HEK293 (cell line): ENCODE measurements around the gene RINL.

Experiments
- BCL11A ChIP-seq: fragments of 450-650 bp; formaldehyde crosslinking; IDR thresholded peaks from 2 replicates; pipeline ENCODE4 v1.5.1; 2016; ENCODE audit warnings: low read depth, missing biosample characterization, missing genetic modification characterization
- BCL6B ChIP-seq: fragments of 450-650 bp; formaldehyde crosslinking; IDR thresholded peaks from 2 replicates; pipeline ENCODE4 v1.5.1; 2017; ENCODE audit warnings: missing biosample characterization, missing genetic modification characterization
- EGR2 ChIP-seq: fragments of 450-650 bp; formaldehyde crosslinking; IDR thresholded peaks from 2 replicates; pipeline ENCODE4 v1.5.1; 2016; ENCODE audit warnings: low read depth, missing biosample characterization, missing genetic modification characterization
- KLF8 ChIP-seq: fragments of 450-650 bp; formaldehyde crosslinking; IDR thresholded peaks from 2 replicates; pipeline ENCODE4 v1.5.1; 2016; ENCODE audit warnings: missing biosample characterization, missing genetic modification characterization
- PRDM10 ChIP-seq: fragments of 450-650 bp; formaldehyde crosslinking; IDR thresholded peaks from 2 replicates; pipeline ENCODE4 v1.5.1; 2016; ENCODE audit warnings: missing biosample characterization, missing genetic modification characterization
- PRDM4 ChIP-seq: fragments of 450-650 bp; formaldehyde crosslinking; IDR thresholded peaks from 2 replicates; pipeline ENCODE4 v1.5.1; 2017; ENCODE audit warnings: missing biosample characterization, missing genetic modification characterization
- PRDM6 ChIP-seq: fragments of 450-650 bp; formaldehyde crosslinking; IDR thresholded peaks from 2 replicates; pipeline ENCODE4 v1.5.1; 2017; ENCODE audit warnings: missing biosample characterization, missing genetic modification characterization
- TCF7L2 ChIP-seq: IDR thresholded peaks from 2 replicates; pipeline ENCODE4 v1.6.1; 2011; ENCODE audit warnings: low read depth, mild to moderate bottlenecking, inconsistent platforms, low read length, moderate library complexity, borderline replicate concordance
- ZNF202 ChIP-seq: fragments of 450-650 bp; formaldehyde crosslinking; IDR thresholded peaks from 2 replicates; pipeline ENCODE4 v1.5.1; 2016; ENCODE audit warnings: missing biosample characterization, missing genetic modification characterization, borderline replicate concordance
- ZNF354C ChIP-seq: fragments of 450-650 bp; formaldehyde crosslinking; IDR thresholded peaks from 2 replicates; pipeline ENCODE4 v1.5.1; 2016; ENCODE audit warnings: missing biosample characterization, missing genetic modification characterization, low read depth, borderline replicate concordance
- ZNF473 ChIP-seq: fragments of 450-650 bp; formaldehyde crosslinking; IDR thresholded peaks from 2 replicates; pipeline ENCODE4 v1.5.1; 2017; ENCODE audit warnings: missing biosample characterization, missing genetic modification characterization
- ZNF621 ChIP-seq: fragments of 450-650 bp; formaldehyde crosslinking; IDR thresholded peaks from 2 replicates; pipeline ENCODE4 v1.5.1; 2017; ENCODE audit warnings: missing biosample characterization, missing genetic modification characterization
- ZNF677 ChIP-seq: fragments of 450-650 bp; IDR thresholded peaks from 2 replicates; pipeline ENCODE4 v1.5.0; 2018; ENCODE audit warnings: missing biosample characterization, mild to moderate bottlenecking, missing genetic modification characterization, moderate library complexity
- TF ChIP-seq, protein P1 (sequence below): fragments of 450-650 bp; formaldehyde crosslinking; IDR thresholded peaks from 2 replicates; pipeline ENCODE4 v1.5.1; 2016; ENCODE audit warnings: missing biosample characterization, missing genetic modification characterization
- TF ChIP-seq, protein P2 (sequence below): fragments of 450-650 bp; formaldehyde crosslinking; IDR thresholded peaks from 2 replicates; pipeline ENCODE4 v1.5.1; 2016; ENCODE audit warnings: missing biosample characterization, missing genetic modification characterization, borderline replicate concordance
- TF ChIP-seq, protein P3 (sequence below): fragments of 450-650 bp; IDR thresholded peaks from 2 replicates; pipeline ENCODE4 v1.5.1; 2018; ENCODE audit warnings: missing biosample characterization, mild to moderate bottlenecking, missing genetic modification characterization
- TF ChIP-seq, protein P4 (sequence below): fragments of 450-650 bp; formaldehyde crosslinking; IDR thresholded peaks from 2 replicates; pipeline ENCODE4 v1.5.1; 2017; ENCODE audit warnings: missing biosample characterization, missing genetic modification characterization

Gene RINL

DNA sequence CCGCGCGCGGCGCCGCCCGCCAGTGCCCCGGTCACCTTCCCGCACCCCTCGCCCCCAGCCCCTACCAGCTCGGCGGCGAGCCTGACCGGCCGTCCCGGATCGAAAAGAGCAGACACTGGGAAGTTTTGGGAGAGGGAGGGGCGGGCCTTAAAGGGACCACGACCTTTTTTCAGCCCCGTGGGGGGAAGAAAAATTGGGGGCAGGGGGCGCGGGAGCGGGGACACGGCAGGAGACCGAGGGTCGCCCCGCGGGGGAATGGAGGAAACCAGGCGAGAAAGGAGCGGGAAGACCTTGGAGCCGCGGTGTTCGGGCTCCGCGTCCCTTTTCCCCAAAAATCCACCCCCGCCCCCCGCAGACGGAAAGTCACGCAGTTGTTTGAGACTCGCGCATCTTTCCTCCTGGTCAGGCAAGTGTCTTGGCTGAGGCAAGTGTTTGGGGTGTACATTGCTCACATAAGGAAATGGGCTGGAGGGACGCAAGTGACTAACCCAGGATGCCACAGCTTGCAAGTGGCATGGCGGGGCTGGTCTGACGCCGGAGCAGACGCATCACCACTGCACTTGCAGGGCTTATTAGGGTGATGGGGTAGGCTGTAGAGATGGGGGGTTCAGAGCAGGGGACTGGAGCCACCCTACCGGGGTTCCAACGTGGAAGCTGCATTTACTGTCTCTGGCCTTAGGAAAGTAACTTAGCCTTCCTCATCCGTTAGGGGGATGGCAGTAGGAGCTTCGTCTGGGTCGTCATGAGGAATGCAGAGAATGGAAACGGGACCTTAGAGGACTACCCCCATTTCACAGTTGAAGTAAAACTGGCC lies 25.6 kb downstream of the RINL start (continued):
- TF ChIP-seq PRDM10 (tag by site-specific recombination) (peak; percentile 76), TCF7L2 (no peak), PRDM6 (tag by site-specific recombination) (no peak), BCL11A (tag by site-specific recombination) (no peak), ZNF354C (no peak), PRDM4 (tag by site-specific recombination) (peak; percentile 7; the same call in 1 of the 2 replicates), ZNF677 (tag by site-specific recombination) (no peak), BCL6B (no peak), KLF8 (peak; percentile 45), ZNF621 (tag by site-specific recombination) (no peak), ZNF473 (tag by site-specific recombination) (no peak), EGR2 (tag by site-specific recombination) (no peak), ZNF202 (tag by site-specific recombination) (no peak)
- TF ChIP-seq, protein P1, sequence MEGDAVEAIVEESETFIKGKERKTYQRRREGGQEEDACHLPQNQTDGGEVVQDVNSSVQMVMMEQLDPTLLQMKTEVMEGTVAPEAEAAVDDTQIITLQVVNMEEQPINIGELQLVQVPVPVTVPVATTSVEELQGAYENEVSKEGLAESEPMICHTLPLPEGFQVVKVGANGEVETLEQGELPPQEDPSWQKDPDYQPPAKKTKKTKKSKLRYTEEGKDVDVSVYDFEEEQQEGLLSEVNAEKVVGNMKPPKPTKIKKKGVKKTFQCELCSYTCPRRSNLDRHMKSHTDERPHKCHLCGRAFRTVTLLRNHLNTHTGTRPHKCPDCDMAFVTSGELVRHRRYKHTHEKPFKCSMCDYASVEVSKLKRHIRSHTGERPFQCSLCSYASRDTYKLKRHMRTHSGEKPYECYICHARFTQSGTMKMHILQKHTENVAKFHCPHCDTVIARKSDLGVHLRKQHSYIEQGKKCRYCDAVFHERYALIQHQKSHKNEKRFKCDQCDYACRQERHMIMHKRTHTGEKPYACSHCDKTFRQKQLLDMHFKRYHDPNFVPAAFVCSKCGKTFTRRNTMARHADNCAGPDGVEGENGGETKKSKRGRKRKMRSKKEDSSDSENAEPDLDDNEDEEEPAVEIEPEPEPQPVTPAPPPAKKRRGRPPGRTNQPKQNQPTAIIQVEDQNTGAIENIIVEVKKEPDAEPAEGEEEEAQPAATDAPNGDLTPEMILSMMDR (tag by site-specific recombination), result no peak; the same call in 1 of the 2 replicates
- TF ChIP-seq, protein P2, sequence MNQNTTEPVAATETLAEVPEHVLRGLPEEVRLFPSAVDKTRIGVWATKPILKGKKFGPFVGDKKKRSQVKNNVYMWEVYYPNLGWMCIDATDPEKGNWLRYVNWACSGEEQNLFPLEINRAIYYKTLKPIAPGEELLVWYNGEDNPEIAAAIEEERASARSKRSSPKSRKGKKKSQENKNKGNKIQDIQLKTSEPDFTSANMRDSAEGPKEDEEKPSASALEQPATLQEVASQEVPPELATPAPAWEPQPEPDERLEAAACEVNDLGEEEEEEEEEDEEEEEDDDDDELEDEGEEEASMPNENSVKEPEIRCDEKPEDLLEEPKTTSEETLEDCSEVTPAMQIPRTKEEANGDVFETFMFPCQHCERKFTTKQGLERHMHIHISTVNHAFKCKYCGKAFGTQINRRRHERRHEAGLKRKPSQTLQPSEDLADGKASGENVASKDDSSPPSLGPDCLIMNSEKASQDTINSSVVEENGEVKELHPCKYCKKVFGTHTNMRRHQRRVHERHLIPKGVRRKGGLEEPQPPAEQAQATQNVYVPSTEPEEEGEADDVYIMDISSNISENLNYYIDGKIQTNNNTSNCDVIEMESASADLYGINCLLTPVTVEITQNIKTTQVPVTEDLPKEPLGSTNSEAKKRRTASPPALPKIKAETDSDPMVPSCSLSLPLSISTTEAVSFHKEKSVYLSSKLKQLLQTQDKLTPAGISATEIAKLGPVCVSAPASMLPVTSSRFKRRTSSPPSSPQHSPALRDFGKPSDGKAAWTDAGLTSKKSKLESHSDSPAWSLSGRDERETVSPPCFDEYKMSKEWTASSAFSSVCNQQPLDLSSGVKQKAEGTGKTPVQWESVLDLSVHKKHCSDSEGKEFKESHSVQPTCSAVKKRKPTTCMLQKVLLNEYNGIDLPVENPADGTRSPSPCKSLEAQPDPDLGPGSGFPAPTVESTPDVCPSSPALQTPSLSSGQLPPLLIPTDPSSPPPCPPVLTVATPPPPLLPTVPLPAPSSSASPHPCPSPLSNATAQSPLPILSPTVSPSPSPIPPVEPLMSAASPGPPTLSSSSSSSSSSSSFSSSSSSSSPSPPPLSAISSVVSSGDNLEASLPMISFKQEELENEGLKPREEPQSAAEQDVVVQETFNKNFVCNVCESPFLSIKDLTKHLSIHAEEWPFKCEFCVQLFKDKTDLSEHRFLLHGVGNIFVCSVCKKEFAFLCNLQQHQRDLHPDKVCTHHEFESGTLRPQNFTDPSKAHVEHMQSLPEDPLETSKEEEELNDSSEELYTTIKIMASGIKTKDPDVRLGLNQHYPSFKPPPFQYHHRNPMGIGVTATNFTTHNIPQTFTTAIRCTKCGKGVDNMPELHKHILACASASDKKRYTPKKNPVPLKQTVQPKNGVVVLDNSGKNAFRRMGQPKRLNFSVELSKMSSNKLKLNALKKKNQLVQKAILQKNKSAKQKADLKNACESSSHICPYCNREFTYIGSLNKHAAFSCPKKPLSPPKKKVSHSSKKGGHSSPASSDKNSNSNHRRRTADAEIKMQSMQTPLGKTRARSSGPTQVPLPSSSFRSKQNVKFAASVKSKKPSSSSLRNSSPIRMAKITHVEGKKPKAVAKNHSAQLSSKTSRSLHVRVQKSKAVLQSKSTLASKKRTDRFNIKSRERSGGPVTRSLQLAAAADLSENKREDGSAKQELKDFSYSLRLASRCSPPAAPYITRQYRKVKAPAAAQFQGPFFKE (tag by site-specific recombination), result no peak
- TF ChIP-seq, protein P3, sequence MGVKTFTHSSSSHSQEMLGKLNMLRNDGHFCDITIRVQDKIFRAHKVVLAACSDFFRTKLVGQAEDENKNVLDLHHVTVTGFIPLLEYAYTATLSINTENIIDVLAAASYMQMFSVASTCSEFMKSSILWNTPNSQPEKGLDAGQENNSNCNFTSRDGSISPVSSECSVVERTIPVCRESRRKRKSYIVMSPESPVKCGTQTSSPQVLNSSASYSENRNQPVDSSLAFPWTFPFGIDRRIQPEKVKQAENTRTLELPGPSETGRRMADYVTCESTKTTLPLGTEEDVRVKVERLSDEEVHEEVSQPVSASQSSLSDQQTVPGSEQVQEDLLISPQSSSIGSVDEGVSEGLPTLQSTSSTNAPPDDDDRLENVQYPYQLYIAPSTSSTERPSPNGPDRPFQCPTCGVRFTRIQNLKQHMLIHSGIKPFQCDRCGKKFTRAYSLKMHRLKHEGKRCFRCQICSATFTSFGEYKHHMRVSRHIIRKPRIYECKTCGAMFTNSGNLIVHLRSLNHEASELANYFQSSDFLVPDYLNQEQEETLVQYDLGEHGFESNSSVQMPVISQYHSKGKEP (tag by site-specific recombination), result no peak
- TF ChIP-seq, protein P4, sequence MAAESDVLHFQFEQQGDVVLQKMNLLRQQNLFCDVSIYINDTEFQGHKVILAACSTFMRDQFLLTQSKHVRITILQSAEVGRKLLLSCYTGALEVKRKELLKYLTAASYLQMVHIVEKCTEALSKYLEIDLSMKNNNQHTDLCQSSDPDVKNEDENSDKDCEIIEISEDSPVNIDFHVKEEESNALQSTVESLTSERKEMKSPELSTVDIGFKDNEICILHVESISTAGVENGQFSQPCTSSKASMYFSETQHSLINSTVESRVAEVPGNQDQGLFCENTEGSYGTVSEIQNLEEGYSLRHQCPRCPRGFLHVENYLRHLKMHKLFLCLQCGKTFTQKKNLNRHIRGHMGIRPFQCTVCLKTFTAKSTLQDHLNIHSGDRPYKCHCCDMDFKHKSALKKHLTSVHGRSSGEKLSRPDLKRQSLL (tag by site-specific recombination), result peak; percentile 36; the same call in 1 of the 2 replicates
